GM19452 (cell line): ENCODE measurements around the gene COL19A1.
A peak's percentile ranks its signal among the peaks of the same experiment; 100 is the strongest.
"Not testable (repeated sequence)": the region's sequence is repeated elsewhere in the genome, so short reads cannot be mapped to it uniquely, and the experiment has no call there.

Experiments
- ATAC-seq: cut with Tn5 transposase; IDR thresholded peaks from one replicate; pipeline ENCODE4 v1.9.1; 2021; ENCODE audit not compliant: unreplicated experiment

Gene COL19A1

DNA sequence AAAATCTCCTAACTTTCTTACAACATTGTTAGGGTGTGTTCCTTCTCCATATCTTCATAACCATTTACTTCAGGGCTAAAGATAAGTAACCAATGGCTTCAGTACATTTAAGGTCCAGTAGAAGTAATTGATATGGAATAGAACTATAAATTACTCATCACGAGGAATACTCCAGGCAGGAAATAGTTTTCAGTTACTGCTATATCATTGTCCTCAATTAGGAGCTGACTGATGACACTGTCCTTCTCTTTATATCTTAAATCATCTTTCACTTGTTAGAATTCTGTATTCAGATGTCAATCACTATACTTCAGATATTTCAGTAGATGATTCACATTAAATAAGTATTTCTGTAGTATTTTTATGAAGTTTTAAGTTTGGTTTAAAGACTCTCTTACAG is 88.4 kb downstream of the COL19A1 start:
- ATAC-seq = no peak

DNA sequence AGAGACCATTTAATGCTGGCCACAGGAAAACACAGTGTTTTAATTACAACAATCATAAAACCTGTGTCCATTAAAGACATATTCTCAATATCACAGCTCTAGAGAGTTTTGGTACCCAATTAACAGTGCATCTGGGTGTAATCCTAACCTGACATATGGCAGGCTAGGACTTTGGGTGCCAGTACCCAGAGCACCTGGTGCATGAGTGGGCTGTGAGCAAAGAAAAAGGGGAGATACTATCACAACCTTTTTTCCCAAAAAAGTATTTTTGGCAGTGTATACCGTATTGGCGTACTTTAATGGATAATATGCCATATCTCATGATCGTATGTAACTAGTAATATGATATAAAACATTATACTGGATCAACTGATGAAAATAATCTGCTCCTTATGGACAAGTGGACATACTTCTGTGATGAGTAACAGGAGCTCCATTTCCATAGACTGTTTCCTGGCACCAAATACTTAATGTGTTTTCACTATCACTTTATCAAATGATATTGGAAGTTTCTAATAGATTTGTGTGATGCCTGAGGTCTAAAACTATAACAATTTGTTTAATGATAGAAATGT is 91.7 kb downstream of the COL19A1 start:
- no peak for ATAC-seq

DNA sequence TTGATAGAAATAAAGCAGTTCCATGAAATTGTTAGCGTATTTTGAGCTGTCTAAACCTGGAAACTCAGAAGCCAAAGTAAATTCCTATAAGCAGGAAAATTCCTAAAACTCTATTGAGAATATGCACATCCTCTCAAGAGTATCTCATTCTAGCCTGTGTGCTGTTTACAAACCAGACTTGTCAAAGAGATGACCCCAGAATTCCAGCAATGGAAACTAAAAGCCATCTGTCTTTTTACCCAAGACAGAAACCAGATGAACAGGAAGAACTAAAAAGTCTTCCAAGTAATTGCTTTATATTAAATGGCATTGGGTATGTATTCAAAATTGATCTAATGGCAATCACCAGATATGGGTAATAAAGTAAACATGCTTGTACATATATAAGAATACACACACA is 92.6 kb downstream of the COL19A1 start:
- no peak for ATAC-seq

DNA sequence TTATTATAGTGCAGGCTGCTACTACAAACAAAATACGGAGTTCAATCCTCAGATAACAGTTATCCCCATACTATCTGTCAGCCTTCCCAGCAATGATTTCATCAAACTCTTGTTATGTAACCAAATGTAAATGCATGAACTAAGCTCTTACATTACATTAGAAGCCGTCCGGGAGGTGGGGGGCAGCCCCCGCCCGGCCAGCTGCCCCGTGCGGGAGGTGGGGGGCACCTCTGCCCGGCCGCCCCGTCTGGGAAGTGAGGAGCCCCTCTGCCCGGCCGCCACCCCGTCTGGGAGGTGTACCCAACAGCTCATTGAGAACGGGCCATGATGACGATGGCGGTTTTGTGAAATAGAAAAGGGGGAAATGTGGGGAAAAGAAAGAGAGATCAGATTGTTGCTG is 99.6 kb downstream of the COL19A1 start:
- not testable (repeated sequence) for ATAC-seq

DNA sequence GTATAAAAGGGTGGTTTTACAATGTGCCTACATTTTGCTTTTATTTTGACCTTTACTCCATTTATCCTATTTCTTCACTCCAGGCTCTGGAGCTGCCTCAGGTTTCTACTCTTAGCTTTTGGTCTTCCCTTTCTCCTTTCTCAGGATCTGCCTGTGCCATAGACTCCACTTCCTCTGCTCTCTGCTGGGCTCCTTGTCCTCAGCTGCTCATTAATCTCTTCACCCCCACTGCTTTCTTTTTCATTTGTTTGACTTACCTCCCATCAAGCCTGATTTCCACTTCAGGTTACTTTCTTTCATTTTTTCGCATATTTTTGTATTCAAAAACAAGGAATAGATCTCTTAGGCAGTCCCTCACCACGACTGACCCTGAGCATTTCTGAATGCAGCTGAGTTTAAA is 106.8 kb downstream of the COL19A1 start:
- no peak for ATAC-seq

DNA sequence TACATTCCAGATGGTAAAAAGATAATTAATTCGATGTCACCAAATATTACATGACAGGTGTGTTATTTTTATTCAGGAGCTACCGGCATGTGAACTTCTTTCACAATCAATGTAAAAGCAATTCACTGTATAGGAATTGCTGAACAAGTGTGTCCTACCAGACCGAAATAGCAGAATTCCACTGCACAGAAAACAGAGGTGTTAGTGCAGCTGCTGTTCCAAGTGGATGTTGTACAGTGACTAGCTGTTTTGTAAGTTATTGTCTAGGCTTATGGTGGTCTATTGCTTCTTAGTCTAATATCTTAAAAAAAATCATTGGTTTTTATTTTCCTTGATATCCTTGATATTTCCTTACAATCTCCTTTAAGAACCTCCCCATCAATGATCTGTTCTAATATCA is 107.4 kb downstream of the COL19A1 start:
- ATAC-seq = no peak

DNA sequence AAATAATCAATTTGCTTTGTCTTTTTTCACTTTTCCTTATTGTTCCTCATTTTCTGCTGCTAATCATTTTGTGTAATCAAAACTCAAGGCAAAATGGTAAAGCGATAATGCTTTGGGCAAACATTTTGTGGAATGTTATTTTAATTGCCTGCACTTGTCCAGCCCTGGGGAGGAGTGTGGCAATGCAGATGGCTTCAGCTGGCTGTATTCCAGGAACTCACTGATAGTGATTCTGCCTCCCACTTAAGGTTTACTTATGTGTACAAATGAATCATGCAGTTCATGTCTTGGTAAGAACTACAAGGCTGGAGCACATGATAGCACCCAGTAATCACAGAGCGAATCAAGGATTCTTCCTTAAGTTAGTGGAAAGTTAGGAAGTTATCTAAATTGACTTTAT is 107.8 kb downstream of the COL19A1 start:
- ATAC-seq = no peak

DNA sequence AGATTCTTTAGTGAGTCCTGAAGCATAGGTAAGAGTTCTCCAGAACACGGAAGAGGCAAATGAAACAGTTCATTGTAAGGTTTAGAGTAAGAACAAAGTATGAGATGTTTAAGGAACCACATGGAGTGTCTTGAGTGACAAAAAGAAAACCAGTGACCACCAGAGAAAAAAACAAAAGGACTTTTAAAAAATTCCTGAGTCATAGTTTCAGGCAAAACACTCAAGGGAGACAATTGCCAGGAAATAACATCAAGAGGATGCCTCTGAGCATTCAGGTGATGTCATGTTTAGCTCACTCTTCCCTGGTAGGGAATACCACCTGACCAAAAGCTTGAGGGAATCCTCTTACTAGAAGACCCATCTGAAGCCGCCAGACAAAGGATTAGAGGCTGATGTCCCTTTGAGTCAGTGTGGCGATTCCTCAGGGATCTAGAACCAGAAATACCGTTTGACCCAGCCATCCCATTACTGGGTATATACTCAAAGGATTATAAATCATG is 110.3 kb downstream of the COL19A1 start:
- no peak for ATAC-seq

DNA sequence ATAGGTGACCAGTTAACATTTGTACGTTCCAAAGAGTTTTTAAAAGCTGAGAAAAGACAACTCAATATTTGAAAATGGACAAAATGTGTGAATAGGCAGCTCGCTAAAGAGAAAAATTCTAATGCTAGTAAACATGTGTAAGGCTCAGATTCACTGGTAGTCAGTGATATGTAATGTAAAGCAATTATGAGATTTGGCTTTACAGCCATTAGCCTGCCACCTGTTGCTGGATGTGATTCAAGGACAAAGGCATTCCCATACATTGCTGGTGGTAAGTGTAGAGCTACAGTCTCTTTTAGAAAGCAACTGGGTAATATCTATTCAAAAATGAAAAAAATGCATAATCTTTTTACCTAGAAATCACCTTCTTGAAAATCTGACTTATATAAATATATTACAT is 114.3 kb downstream of the COL19A1 start:
- ATAC-seq = no peak

DNA sequence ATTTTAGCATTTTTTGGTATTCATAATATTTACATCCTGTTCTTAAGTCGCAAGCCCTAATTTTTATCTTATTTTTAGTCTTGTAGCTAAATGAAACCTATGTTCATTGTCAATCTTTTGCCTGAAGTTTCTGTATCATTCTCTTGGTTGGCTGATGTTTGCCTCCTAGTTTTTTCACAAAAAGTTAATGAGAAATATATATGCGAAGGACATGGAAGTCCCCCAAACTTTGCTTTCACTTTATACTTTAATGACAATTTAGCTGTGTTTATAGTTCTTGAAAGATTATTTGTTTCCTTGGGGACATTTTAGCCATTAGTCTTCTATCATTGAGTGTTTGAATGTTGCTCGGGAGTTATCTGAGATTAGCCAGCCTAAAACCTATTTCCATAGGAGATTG is 118.2 kb downstream of the COL19A1 start:
- no peak for ATAC-seq

DNA sequence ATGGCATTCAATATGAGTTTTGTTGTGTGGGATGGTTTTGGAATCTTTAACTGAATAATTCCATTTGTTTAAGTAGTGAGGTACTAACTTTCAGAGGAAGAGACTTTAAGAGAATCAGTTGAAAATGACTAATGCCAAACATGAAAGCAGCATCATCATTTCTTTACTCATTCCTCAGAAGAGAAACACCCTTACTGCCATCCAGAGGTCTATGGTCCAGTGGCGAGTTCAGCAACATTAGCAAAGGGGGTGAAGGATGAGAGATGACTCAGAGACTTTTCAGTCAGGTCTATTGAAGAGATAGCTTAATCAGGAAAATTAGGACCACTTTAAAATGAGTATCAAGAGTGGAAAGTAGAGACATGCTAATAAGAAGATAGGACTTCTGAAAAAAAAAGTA is 118.8 kb downstream of the COL19A1 start:
- ATAC-seq = peak; percentile 56

DNA sequence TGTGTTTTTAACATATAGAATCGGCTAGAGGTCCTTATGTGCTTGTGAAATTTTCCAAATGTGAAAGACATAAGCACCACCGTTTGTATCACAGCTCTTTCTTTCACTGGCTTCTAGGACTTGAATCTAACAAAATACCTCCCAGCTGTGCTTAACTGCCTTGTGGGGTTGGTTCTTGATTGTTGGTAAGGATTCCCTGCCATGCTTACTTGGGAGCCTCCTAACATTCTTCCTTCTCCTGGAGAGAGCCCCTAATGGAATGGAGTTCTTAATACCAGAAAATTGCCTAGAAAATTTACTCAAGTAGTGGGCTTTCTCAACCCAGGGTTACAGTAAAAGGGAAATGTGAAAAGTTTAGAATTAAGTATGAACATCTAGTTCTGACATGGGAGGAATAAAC is 121.2 kb downstream of the COL19A1 start:
- no peak for ATAC-seq

DNA sequence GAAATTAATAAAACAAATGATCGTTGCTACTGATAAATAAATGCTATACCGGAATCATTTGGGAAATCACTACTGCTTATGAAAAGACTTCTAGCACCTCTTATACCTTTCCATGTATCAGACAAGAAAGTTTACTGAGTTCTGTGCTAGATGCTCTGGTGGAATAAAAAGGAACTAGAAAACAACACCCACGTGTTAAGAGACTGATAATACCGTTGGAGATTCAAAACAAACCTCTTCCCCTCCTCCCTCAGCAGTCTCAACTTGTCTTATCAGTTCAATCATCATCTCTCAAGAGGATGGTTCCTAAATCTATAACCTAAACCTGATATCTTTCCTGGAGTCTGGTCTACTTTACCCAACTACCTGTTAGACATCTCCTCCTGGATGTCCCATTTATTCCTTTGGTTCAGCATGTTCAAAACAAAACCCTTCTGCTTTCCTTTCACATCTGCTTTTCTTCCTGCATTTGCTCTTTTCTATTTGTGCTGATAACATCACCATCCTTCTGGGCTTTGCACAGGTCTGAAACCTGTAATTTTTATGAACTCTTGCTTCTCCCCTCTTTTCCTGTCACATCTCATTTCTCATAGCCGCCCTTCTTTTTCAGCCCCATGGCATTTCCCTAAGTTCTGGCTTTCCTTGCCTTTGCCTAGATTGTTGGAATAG is 122.2 kb downstream of the COL19A1 start:
- ATAC-seq = no peak

DNA sequence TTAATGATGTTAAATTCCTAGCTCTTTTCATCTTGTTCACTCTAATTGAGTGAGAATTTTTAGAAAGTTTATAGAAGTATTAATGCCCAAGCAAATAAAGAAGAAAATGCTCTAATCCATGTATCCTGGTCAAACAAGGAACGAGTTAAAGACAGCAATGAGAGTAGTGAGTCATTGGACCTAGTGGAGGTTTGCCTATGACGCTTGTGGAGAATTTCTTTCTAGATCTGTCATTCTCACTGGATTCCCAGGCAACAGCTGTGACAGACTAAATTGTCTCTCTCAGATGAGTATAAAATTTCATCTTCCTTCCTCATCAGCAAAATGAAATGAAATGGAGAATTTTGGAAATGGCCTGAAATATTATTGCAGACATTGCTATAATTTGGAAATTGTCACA is 127.9 kb downstream of the COL19A1 start:
- ATAC-seq = no peak

DNA sequence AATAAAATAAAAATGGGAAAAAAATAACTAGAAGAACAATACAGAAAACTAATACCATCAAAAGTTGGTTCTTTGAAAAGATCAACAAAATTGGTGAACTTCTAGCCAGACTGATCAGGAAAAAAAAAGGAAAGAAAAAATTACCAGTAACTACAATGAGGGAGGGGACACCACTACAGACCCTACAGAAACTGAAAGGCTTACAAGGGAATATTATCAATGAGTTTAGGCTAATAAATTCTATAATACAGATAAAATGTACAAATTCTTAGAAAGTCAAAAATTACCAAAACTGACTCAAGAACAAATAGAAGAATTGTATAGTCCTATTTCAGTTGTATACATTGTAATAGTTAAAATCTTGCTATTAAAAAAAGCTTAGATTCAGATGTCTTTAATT is 141.8 kb downstream of the COL19A1 start:
- no peak for ATAC-seq

DNA sequence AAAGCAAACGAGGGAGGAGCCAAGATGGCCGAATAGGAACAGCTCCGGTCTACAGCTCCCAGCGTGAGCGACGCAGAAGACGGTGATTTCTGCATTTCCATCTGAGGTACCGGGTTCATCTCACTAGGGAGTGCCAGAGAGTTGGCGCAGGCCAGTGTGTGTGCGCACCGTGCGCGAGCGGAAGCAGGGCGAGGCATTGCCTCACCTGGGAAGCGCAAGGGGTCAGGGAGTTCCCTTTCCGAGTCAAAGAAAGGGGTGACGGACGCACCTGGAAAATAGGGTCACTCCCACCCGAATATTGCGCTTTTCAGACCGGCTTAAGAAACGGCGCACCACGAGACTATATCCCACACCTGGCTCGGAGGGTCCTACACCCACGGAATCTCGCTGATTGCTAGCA is 144.0 kb downstream of the COL19A1 start:
- ATAC-seq = not testable (repeated sequence)

DNA sequence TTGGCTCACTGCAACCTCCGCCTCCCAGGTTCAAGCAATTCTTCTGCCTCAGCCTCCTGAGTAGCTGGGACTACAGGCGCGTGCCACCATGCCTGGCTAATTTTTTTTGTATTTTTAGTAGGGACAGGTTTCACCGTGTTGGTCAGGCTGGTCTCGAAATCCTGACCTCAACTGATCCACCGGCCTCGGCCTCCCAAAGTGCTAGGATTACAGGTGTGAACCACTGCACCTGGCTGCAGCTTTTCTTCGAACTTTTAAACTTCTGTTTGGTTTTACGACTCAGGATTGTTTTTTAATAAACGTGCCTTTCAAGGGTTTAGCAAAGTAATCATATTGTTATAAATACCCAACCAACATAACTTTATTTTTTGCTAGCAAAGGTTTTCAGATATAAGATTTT is 156.8 kb downstream of the COL19A1 start:
- not testable (repeated sequence) for ATAC-seq

DNA sequence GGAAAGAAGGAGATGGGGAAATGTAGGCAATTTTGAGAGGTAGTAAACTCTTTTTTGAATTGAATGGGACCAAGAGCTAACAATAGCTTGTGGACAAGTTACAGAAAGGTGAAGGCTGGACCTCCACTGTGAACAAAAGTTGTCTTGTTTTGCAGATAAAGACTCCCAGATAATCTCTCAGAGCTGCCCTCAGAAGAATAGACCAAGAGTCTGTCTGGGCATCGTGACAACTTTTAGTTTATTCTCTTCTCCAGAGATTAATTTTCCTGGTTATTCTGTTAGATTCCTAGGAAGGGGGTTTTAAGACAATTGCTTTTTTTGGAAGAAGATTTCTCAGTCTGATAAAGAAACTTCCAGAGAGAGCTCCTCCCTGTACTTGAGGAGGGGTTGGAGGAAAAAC is 161.9 kb downstream of the COL19A1 start:
- no peak for ATAC-seq

DNA sequence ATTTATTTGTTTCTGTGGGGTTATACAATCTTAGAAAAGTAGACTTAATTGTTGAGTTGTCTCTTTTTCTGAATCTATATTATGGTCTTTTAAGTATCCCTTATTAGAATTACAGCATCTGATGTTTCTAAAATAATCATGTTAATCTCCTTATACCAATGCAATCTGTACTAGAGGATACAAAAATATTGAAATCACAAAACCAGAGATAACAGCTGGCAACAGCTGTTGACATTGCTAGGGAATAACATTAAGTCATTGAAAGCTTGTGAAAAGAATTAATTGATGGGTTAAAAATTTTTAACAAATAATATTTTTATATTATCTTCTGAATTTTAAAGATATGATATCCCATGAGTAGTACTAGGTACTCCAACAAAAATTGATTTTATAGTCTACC is 162.6 kb downstream of the COL19A1 start:
- no peak for ATAC-seq

DNA sequence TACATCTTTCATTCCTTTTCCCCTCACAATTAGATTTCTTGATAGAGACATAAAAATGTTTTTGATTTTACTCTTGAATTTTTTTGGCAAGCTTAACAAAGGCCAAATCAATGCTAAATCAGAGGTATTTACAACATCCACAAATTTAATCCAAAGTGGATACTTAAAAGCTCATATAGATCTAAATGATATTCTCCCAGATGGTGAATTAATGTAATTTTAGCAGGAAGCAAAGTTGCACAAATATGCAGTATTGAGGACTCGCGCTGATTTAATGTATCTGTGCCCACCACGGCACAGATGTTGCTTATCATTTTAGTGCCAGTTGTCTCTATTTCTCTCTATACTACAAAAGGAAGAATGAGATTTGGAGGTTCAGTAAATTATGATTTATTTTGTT is 167.4 kb downstream of the COL19A1 start:
- no peak for ATAC-seq

DNA sequence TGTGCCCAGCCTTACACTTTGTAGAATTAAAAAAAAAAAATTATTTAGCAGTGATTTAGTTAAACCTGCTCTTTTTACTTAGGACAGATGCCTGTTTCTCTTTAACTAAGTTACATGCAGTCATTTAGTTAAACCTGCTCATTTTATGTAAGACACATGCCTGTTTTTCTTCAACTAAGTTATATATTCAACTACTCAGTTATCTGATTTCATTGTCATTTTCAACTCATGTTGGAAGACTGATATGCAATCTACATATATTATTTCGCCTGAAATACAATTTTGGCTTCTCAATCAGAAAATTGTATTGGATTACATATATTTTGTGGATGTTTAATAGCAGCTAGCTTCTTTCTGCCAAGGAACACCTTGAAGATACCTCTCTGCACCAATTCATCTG is 171.1 kb downstream of the COL19A1 start:
- no peak for ATAC-seq

DNA sequence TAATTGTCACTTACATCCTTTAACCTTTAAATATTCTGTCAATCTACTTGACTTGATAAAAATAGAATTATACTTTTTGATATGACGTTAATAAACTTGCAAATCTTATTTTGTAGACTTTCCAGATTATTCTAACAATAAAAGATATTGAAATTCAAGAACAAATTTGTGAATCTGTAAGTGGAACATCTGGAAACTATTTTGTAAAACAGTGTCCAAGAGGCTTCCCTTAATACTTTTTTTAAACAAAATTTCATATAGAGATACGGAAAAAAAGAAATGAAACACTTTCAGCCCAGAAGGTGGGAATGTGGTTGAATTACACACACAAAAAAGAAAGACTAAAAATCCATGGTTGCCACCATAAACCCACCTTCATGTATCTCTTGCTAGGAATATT is 174.4 kb downstream of the COL19A1 start:
- ATAC-seq = no peak

DNA sequence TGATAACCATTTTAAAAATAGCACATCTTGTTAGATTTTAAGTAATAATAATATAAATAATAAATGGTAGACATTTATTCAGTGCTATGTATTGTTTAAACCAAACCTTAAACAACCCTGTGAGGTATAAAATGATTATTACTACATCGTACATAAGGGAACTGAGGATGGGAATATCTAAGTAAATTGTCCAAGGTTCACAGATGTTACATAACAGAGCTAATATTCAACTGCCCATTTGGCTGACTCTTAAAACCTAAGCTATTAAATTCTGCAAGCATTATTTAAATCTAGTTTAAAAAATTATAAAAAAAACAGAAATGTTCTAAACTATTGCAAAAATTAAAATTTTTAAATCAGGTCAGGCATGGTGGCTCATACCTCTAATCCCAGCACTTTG is 175.1 kb downstream of the COL19A1 start:
- no peak for ATAC-seq
